GM21515 (cell line): ENCODE results near the gene ZNF672.
"Not testable (repeated sequence)": the region's sequence is repeated elsewhere in the genome, so short reads cannot be mapped to it uniquely, and the experiment has no call there.

ENCODE experiments used
- ATAC-seq: cut with Tn5 transposase; IDR thresholded peaks from one replicate; pipeline ENCODE4 v1.9.1; 2021; ENCODE audit not compliant: unreplicated experiment

Gene ZNF672

GRCh38 chr1:248884632-248885295 is 46.7 kb downstream of the ZNF672 start:
- ATAC-seq: no peak

- ATAC-seq: no peak
Measured at GRCh38 chr1:248885646-248886045, 47.6 kb downstream of the ZNF672 start.

GRCh38 chr1:248886237-248886895 is 48.3 kb downstream of the ZNF672 start:
- no peak for ATAC-seq

- ATAC-seq: not testable (repeated sequence)
Measured at GRCh38 chr1:248889914-248890243, 51.9 kb downstream of the ZNF672 start.

GRCh38 chr1:248890549-248891498 is 52.8 kb downstream of the ZNF672 start:
- no peak for ATAC-seq

GRCh38 chr1:248891758-248892157 is 53.7 kb downstream of the ZNF672 start:
- no peak for ATAC-seq

GRCh38 chr1:248892590-248892989 is 54.6 kb downstream of the ZNF672 start:
- ATAC-seq: no peak

GRCh38 chr1:248894837-248895236 is 56.8 kb downstream of the ZNF672 start:
- no peak for ATAC-seq

- no peak for ATAC-seq
Measured at GRCh38 chr1:248897412-248898337, 59.7 kb downstream of the ZNF672 start.
